Liver (tissue), 9 donors: ENCODE data around the gene PRPF6. TPM values are rescaled to one million over a fixed set of nuclear protein-coding genes. Genes with fewer than 3 reads are reported as not detected.

ENCODE experiments used
- DNase-seq: peaks from one replicate; pipeline ENCODE4 v3.0.0-alpha.2; 2017; ENCODE audit warnings: low spot score
- H3K27ac ChIP-seq, 2 donors: one replicate each; pipeline ENCODE4 v1.7.0; 2013; ENCODE audit warnings: inconsistent platforms in 2 of 2, low read length in 2 of 2, control low read depth in 1 of 2, low read depth in 1 of 2, mild to moderate bottlenecking in 1 of 2
- H3K27me3 ChIP-seq, 4 donors: one replicate each; pipeline versions ENCODE4 v1.6.1 to v1.7.0; 2013; ENCODE audit warnings: low read length in 3 of 4, inconsistent platforms in 1 of 4, mild to moderate bottlenecking in 1 of 4, moderate library complexity in 1 of 4; ENCODE audit not compliant: control insufficient read depth in 4 of 4, insufficient read depth in 4 of 4
- H3K36me3 ChIP-seq, 4 donors: one replicate each; pipeline versions ENCODE4 v1.6.1 to v1.7.0; 2013; ENCODE audit warnings: low read length in 3 of 4, mild to moderate bottlenecking in 3 of 4, low read depth in 1 of 4, moderate library complexity in 1 of 4; ENCODE audit not compliant: control insufficient read depth in 4 of 4, insufficient read depth in 3 of 4
- H3K4me1 ChIP-seq, 4 donors: one replicate each; pipeline versions ENCODE4 v1.6.1 to v1.7.0; 2013; ENCODE audit warnings: low read length in 3 of 4, mild to moderate bottlenecking in 3 of 4, moderate library complexity in 1 of 4; ENCODE audit not compliant: control insufficient read depth in 4 of 4, insufficient read depth in 4 of 4
- H3K4me3 ChIP-seq, 3 donors: one replicate each; pipeline versions ENCODE4 v1.6.1 to v1.7.0; 2013; ENCODE audit warnings: low read length in 3 of 3, control low read depth in 1 of 3, low read depth in 1 of 3, mild to moderate bottlenecking in 1 of 3
- H3K9ac ChIP-seq, 2 donors: one replicate each; pipeline ENCODE4 v1.7.0; 2013; ENCODE audit warnings: low read length in 2 of 2, mild to moderate bottlenecking in 2 of 2, moderate library complexity in 2 of 2, control low read depth in 1 of 2, low read depth in 1 of 2
- H3K9me3 ChIP-seq, 4 donors: one replicate each; pipeline versions ENCODE4 v1.6.1 to v1.7.0; 2013; ENCODE audit warnings: low read length in 3 of 4; ENCODE audit not compliant: control insufficient read depth in 4 of 4
- EGR1 ChIP-seq, 2 donors: IDR thresholded peaks; 2 replicates each; pipeline ENCODE4 v1.6.1; 2016 to 2018; ENCODE audit warnings: antibody characterized with exemption in 2 of 2, low read depth in 2 of 2
- FOXA1 ChIP-seq: IDR thresholded peaks from 2 replicates; pipeline ENCODE4 v1.6.1; 2016; ENCODE audit warnings: antibody characterized with exemption
- FOXA2 ChIP-seq: IDR thresholded peaks from 2 replicates; pipeline ENCODE4 v1.6.1; 2016; ENCODE audit warnings: antibody characterized with exemption
- GABPA ChIP-seq, 2 donors: IDR thresholded peaks in 1 of 2; conservative IDR thresholded peaks in 1 of 2; 2 replicates each; pipeline ENCODE4 v1.6.1; 2016; ENCODE audit warnings: antibody characterized with exemption in 2 of 2, mild to moderate bottlenecking in 1 of 2, moderate library complexity in 1 of 2
- HNF4A ChIP-seq, 2 donors: conservative IDR thresholded peaks; 2 replicates each; pipeline ENCODE4 v1.6.1; 2016; ENCODE audit warnings: antibody characterized with exemption in 2 of 2, mild to moderate bottlenecking in 2 of 2
- HNF4G ChIP-seq: IDR thresholded peaks from 2 replicates; pipeline ENCODE4 v1.6.1; 2016; ENCODE audit warnings: antibody characterized with exemption
- JUND ChIP-seq, 2 donors: IDR thresholded peaks; 2 replicates each; pipeline ENCODE4 v1.6.1; 2016; ENCODE audit warnings: antibody characterized with exemption in 2 of 2
- NR2F2 ChIP-seq: IDR thresholded peaks from 2 replicates; pipeline ENCODE4 v1.6.1; 2016; ENCODE audit warnings: antibody characterized with exemption
- RAD21 ChIP-seq, 2 donors: IDR thresholded peaks; 2 replicates each; pipeline ENCODE4 v1.6.1; 2016; ENCODE audit warnings: antibody characterized with exemption in 2 of 2, mild to moderate bottlenecking in 2 of 2
- RXRA ChIP-seq, 2 donors: IDR thresholded peaks; 2 replicates each; pipeline ENCODE4 v1.6.1; 2017 to 2018; ENCODE audit warnings: antibody characterized with exemption in 2 of 2, mild to moderate bottlenecking in 1 of 2
- SP1 ChIP-seq: IDR thresholded peaks from 2 replicates; pipeline ENCODE4 v1.6.1; 2018; ENCODE audit warnings: antibody characterized with exemption, mild to moderate bottlenecking
- TAF1 ChIP-seq: conservative IDR thresholded peaks from 2 replicates; pipeline ENCODE4 v1.6.1; 2016; ENCODE audit warnings: antibody characterized with exemption, mild to moderate bottlenecking
- YY1 ChIP-seq: IDR thresholded peaks from 2 replicates; pipeline ENCODE4 v1.6.1; 2016; ENCODE audit warnings: antibody characterized with exemption, mild to moderate bottlenecking
- WGBS: extraction: QIAGEN DNeasy Blood & Tissue Kit; methylation state at CpG from one replicate; pipeline ENCODE4 v1.1.7; 2013; 5-methylcytosine and 5-hydroxymethylcytosine counted together
- polyA plus RNA-seq, 2 donors: library from polyadenylated mRNA; stranded (reverse) in 1 of 2; unstranded in 1 of 2; fragments of 200-250 nt in 1 of 2; fragments of >200 nt in 1 of 2; fragmentation: Nextera tagmentation in 1 of 2; extraction: Ambion mirVana in 1 of 2; gene quantifications; one replicate each; pipeline versions ENCODE4 v1.2.1 to v1.2.3, GENCODE V29; 2013 to 2015
- total RNA-seq, 2 donors: library from RNA; depleted of rRNA; stranded (reverse); fragments of >200 nt; gene quantifications; one replicate each; pipeline ENCODE4 v1.2.3, GENCODE V29; 2014
- TF ChIP-seq, protein P1 (sequence below): IDR thresholded peaks from 2 replicates; pipeline ENCODE4 v1.6.1; 2016; ENCODE audit warnings: antibody characterized with exemption
- TF ChIP-seq, protein P2 (sequence below): IDR thresholded peaks from 2 replicates; pipeline ENCODE4 v1.6.1; 2016; ENCODE audit warnings: antibody characterized with exemption
- TF ChIP-seq, protein P3 (sequence below): IDR thresholded peaks from 2 replicates; pipeline ENCODE4 v1.6.1; 2016; ENCODE audit warnings: antibody characterized with exemption
- TF ChIP-seq, protein P4 (sequence below): IDR thresholded peaks from 2 replicates; pipeline ENCODE4 v1.6.1; 2016; ENCODE audit warnings: antibody characterized with exemption, mild to moderate bottlenecking
- donor health status: healthy.
- donor health status: healthy.
- donor health status: healthy.
- donor health status: healthy.
- donor health status: healthy.

Gene PRPF6
- total and polyA plus RNA-seq, 4 donors = 16.3 to 24.9 (median 23.1) TPM

DNA sequence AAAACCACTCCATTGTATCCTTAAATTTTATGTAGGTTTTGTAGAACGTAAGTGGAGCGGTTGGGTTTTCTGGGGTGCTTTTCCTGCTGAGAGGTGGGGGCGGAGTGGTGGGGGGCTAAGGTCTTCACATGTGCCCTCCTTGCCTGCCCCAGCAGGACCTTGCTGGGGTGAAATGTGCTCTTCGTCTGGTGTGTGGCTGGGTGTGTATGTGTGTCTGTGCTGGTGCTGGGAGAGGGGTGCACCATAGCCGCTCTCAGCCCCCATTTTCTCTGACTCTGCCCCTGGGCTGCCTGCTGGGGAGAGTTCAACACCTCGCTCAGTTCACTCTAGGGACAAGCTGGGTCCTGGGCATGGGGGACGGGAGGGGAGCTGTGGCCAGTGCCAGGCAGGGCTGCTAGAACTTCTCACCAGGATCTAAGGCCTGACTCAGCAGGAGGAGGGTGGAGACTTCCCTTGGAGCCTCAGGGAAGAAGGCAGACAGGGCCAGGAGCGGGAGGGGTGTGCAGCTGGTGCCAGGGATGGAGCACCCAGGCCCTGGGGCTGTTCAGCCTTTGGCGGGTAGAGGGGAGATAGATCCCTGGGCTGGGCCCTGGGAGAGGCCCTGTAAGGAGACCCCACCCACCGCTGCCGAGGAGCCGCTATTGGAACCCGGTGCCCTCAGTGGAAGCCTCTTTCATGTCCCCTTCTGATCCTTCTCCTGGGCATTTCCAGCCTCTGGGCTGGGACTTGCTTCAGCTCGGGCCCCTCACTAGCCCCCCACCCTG, 63.7 kb downstream of the PRPF6 start (continued):
- TF ChIP-seq, protein P1, sequence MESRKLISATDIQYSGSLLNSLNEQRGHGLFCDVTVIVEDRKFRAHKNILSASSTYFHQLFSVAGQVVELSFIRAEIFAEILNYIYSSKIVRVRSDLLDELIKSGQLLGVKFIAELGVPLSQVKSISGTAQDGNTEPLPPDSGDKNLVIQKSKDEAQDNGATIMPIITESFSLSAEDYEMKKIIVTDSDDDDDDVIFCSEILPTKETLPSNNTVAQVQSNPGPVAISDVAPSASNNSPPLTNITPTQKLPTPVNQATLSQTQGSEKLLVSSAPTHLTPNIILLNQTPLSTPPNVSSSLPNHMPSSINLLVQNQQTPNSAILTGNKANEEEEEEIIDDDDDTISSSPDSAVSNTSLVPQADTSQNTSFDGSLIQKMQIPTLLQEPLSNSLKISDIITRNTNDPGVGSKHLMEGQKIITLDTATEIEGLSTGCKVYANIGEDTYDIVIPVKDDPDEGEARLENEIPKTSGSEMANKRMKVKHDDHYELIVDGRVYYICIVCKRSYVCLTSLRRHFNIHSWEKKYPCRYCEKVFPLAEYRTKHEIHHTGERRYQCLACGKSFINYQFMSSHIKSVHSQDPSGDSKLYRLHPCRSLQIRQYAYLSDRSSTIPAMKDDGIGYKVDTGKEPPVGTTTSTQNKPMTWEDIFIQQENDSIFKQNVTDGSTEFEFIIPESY = no peak
- TF ChIP-seq GABPA (IDR thresholded peaks at IDR 0.05 in 1 of 2, conservative IDR thresholded peaks at IDR 0.05 in 1 of 2) (no peak), FOXA2 (no peak), HNF4G (no peak), EGR1 (IDR thresholded peaks at IDR 0.05; ENCODE audit: low read depth in 2 of 2) (no peak), RXRA (IDR thresholded peaks at IDR 0.05) (no peak), NR2F2 (no peak)
- TF ChIP-seq, protein P2, sequence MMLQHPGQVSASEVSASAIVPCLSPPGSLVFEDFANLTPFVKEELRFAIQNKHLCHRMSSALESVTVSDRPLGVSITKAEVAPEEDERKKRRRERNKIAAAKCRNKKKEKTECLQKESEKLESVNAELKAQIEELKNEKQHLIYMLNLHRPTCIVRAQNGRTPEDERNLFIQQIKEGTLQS = no peak

DNA sequence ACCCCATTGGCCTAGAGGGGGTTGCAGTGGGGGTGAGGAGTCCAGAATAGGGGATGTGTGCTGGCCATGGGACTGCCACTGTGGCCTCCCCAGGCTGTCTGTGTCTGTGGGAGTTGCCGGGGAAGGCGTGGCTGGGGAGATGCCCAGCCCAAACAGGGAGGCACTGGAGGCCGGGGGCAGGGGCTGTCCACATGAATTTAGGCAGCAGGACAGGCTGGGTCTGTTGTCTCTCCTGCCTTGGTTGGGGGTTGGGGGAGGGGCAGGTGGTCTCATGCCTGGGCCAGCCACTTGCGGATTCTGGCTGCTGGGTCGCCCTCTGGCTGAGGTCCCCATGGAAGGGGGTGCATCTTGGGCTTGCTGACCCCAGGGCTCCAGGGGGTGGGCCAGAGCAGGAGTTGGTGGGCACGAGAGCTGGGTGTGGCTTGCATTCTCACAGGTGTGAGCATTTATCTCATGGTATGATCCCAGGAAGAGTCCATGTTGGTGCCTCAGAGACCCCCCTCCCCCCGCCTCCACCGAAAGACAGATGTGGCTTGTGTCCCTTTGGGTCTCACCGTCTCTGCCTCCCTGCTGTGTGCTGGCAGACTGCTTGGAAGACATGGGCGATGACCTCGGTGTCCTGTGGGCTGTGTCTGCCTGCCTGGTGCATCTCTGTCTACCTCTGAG, 64.5 kb downstream of the PRPF6 start:
- peaks cover 0 to 15% (median 3%) of the 10 kb centered on the region in 4 donors for H3K4me1 ChIP-seq
- H3K9me3 ChIP-seq = no peaks in the 10 kb centered on the region
- DNase-seq = no peak
- H3K4me3 ChIP-seq = no peak overlapping the region
- no peaks in the 10 kb centered on the region for H3K36me3 ChIP-seq
- TF ChIP-seq RAD21 (IDR thresholded peaks at IDR 0.05) (no peak), NR2F2 (no peak), FOXA2 (no peak), HNF4A (conservative IDR thresholded peaks at IDR 0.05) (no peak)
- TF ChIP-seq, protein P3, sequence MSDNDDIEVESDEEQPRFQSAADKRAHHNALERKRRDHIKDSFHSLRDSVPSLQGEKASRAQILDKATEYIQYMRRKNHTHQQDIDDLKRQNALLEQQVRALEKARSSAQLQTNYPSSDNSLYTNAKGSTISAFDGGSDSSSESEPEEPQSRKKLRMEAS = no peak
- WGBS = 48% methylated on average over 11 of the region's 11 CpGs
- no peak overlapping the region for H3K9ac ChIP-seq
- H3K27me3 ChIP-seq = peaks cover 0 to 7% (median 3%) of the 10 kb centered on the region in 4 donors
- H3K27ac ChIP-seq = no peak overlapping the region

DNA sequence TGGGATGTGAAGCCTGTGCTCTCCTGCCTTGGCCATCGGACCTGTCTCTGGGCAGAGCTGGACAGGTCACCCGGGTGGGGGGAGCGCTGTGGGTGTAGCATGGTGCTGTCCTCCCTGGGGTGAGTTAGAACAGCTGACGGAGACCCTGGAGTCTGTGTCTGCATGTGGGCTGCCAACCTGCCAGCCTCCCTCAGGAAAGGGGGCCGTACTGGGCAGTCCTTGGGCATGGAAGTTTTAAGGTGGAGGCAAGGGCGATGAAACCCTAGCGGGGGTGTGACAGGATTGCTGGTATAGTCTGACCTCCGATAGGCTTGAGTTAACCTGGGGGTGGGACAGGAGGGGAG, 66.1 kb downstream of the PRPF6 start:
- WGBS = 73% methylated on average over 8 of the region's 8 CpGs
- H3K27me3 ChIP-seq = peaks cover 0 to 11% (median 2%) of the 10 kb centered on the region in 4 donors
- H3K36me3 ChIP-seq = no peaks in the 10 kb centered on the region
- H3K9me3 ChIP-seq = no peaks in the 10 kb centered on the region
- no peak overlapping the region for H3K9ac ChIP-seq
- peak overlapping the region in 1 of 3 donors; percentile 51 for H3K4me3 ChIP-seq
- no peak overlapping the region for H3K27ac ChIP-seq
- no peak for DNase-seq
- H3K4me1 ChIP-seq = peaks cover 0 to 13% (median 3%) of the 10 kb centered on the region in 4 donors
- TF ChIP-seq FOXA2 = no peak
- no peak for TF ChIP-seq FOXA1
- TF ChIP-seq, protein P4, sequence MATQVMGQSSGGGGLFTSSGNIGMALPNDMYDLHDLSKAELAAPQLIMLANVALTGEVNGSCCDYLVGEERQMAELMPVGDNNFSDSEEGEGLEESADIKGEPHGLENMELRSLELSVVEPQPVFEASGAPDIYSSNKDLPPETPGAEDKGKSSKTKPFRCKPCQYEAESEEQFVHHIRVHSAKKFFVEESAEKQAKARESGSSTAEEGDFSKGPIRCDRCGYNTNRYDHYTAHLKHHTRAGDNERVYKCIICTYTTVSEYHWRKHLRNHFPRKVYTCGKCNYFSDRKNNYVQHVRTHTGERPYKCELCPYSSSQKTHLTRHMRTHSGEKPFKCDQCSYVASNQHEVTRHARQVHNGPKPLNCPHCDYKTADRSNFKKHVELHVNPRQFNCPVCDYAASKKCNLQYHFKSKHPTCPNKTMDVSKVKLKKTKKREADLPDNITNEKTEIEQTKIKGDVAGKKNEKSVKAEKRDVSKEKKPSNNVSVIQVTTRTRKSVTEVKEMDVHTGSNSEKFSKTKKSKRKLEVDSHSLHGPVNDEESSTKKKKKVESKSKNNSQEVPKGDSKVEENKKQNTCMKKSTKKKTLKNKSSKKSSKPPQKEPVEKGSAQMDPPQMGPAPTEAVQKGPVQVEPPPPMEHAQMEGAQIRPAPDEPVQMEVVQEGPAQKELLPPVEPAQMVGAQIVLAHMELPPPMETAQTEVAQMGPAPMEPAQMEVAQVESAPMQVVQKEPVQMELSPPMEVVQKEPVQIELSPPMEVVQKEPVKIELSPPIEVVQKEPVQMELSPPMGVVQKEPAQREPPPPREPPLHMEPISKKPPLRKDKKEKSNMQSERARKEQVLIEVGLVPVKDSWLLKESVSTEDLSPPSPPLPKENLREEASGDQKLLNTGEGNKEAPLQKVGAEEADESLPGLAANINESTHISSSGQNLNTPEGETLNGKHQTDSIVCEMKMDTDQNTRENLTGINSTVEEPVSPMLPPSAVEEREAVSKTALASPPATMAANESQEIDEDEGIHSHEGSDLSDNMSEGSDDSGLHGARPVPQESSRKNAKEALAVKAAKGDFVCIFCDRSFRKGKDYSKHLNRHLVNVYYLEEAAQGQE = no peak
- no peak for TF ChIP-seq RXRA (IDR thresholded peaks at IDR 0.05)
- TF ChIP-seq, protein P3 = no peak
- TF ChIP-seq, protein P1 = no peak
- TF ChIP-seq, protein P2 = no peak
- no peak for TF ChIP-seq EGR1 (IDR thresholded peaks at IDR 0.05; ENCODE audit: low read depth in 2 of 2)
- TF ChIP-seq SP1 = no peak
- TF ChIP-seq NR2F2 = no peak
- TF ChIP-seq RAD21 (IDR thresholded peaks at IDR 0.05) = no peak
- TF ChIP-seq YY1 = no peak
- TF ChIP-seq JUND (IDR thresholded peaks at IDR 0.05) = no peak
- TF ChIP-seq HNF4A (conservative IDR thresholded peaks at IDR 0.05) = no peak
- no peak for TF ChIP-seq TAF1
